HFF-Myc (cell line): ENCODE measurements around the gene KCNN3.

Source experiments
- DNase-seq: peaks from one replicate; pipeline ENCODE4 v3.0.0-alpha.2; 2011; ENCODE audit warnings: low read depth; ENCODE audit errors: extremely low read depth
- H3K4me3 ChIP-seq: replicated peaks from 2 replicates; pipeline ENCODE4 v1.5.1; 2011; ENCODE audit warnings: low read depth, mild to moderate bottlenecking, control low read depth, low read length
- CTCF ChIP-seq: IDR thresholded peaks from 2 replicates; pipeline ENCODE4 v1.5.1; 2012; ENCODE audit warnings: mild to moderate bottlenecking, low read depth, low read length, control low read depth; ENCODE audit errors: missing control alignments

The KCNN3 gene

GRCh38 chr1:154802336-154802969, 67.6 kb downstream of the KCNN3 start:
- H3K4me3 ChIP-seq = no peak overlapping the region
- DNase-seq = no peak
- TF ChIP-seq CTCF = no peak

GRCh38 chr1:154801234-154802011, 68.7 kb downstream of the KCNN3 start:
- TF ChIP-seq CTCF = no peak
- no peak overlapping the region for H3K4me3 ChIP-seq
- DNase-seq = no peak

GRCh38 chr1:154799188-154799587, 70.9 kb downstream of the KCNN3 start:
- no peak overlapping the region for H3K4me3 ChIP-seq
- DNase-seq = no peak
- no peak for TF ChIP-seq CTCF

- DNase-seq = no peak
- TF ChIP-seq CTCF = no peak
- H3K4me3 ChIP-seq = no peak overlapping the region
Observed at GRCh38 chr1:154798645-154799044, 71.4 kb downstream of the KCNN3 start.

- no peak overlapping the region for H3K4me3 ChIP-seq
- DNase-seq = no peak
- no peak for TF ChIP-seq CTCF
Observed at GRCh38 chr1:154797175-154797574, 72.9 kb downstream of the KCNN3 start.

GRCh38 chr1:154796303-154796892, 73.7 kb downstream of the KCNN3 start:
- no peak for DNase-seq
- H3K4me3 ChIP-seq = no peak overlapping the region
- no peak for TF ChIP-seq CTCF
